NK-92 (cell line): ENCODE data around the gene CMTM3.
"Not testable (repeated sequence)": the region's sequence is repeated elsewhere in the genome, so short reads cannot be mapped to it uniquely, and the experiment has no call there.

Experiments
- DNase-seq: peaks from one replicate; lab custom pipeline; 2025; ENCODE audit not compliant: unreplicated experiment; lab: John Stamatoyannopoulos, UW

Gene CMTM3

GRCh38 chr16:66631558-66631957 is 27.1 kb downstream of the CMTM3 start:
- not testable (repeated sequence) for DNase-seq

- no peak for DNase-seq
Observed at GRCh38 chr16:66634527-66635196, 30.2 kb downstream of the CMTM3 start.

GRCh38 chr16:66635406-66635805 is 30.9 kb downstream of the CMTM3 start:
- no peak for DNase-seq

- no peak for DNase-seq
Observed at GRCh38 chr16:66636199-66636598, 31.7 kb downstream of the CMTM3 start.

- DNase-seq = no peak
Observed at GRCh38 chr16:66637806-66638205, 33.3 kb downstream of the CMTM3 start.

GRCh38 chr16:66639091-66639885 is 34.8 kb downstream of the CMTM3 start:
- no peak for DNase-seq

- DNase-seq = no peak
Observed at GRCh38 chr16:66640724-66641314, 36.3 kb downstream of the CMTM3 start.

- DNase-seq = no peak
Observed at GRCh38 chr16:66641387-66641786, 36.9 kb downstream of the CMTM3 start.

GRCh38 chr16:66647866-66648265 is 43.4 kb downstream of the CMTM3 start:
- no peak for DNase-seq

- DNase-seq = no peak
Observed at GRCh38 chr16:66649167-66649566, 44.7 kb downstream of the CMTM3 start.

GRCh38 chr16:66649636-66650205 is 45.2 kb downstream of the CMTM3 start:
- no peak for DNase-seq

GRCh38 chr16:66650707-66651473 is 46.4 kb downstream of the CMTM3 start:
- no peak for DNase-seq

GRCh38 chr16:66651474-66651765 is 46.9 kb downstream of the CMTM3 start:
- DNase-seq = no peak

GRCh38 chr16:66651965-66652364 is 47.5 kb downstream of the CMTM3 start:
- DNase-seq = no peak

- no peak for DNase-seq
Observed at GRCh38 chr16:66652661-66653360, 48.3 kb downstream of the CMTM3 start.

- DNase-seq = no peak
Observed at GRCh38 chr16:66653581-66654350, 49.3 kb downstream of the CMTM3 start.

GRCh38 chr16:66656547-66656946 is 52.0 kb downstream of the CMTM3 start:
- no peak for DNase-seq

GRCh38 chr16:66658143-66658859 is 53.8 kb downstream of the CMTM3 start:
- no peak for DNase-seq

- no peak for DNase-seq
Observed at GRCh38 chr16:66658860-66659190, 54.3 kb downstream of the CMTM3 start.
